Thoracic aorta (tissue), 2 donors: ENCODE data around the gene GLP2R. TPM values are rescaled to one million over a fixed set of nuclear protein-coding genes. Genes with fewer than 3 reads are reported as not detected.

Source experiments
- ATAC-seq: fragments of 150-250 bp; one replicate; pipeline ENCODE4 v1.8.0; 2017; ENCODE audit warnings: low read depth; ENCODE audit not compliant: insufficient number of reproducible peaks, low FRiP score
- DNase-seq: peaks from one replicate; pipeline ENCODE4 v3.0.0-alpha.2; 2020; ENCODE audit warnings: low spot score
- H3K27ac ChIP-seq, 2 donors: fragments of 200-600 bp; sonication (generic); 1 replicate in 1 of 2; 2 replicates in 1 of 2; pipeline ENCODE4 v1.5.1; 2016; ENCODE audit warnings: mild to moderate bottlenecking in 2 of 2, moderate library complexity in 2 of 2
- H3K27me3 ChIP-seq: fragments of 200-600 bp; sonication (generic); replicated peaks from 2 replicates; pipeline ENCODE4 v1.6.0; 2016; ENCODE audit warnings: mild to moderate bottlenecking; ENCODE audit not compliant: insufficient read depth
- H3K36me3 ChIP-seq: fragments of 200-600 bp; sonication (generic); one replicate; pipeline ENCODE4 v1.5.1; 2016
- H3K4me1 ChIP-seq, 2 donors: fragments of 200-600 bp; sonication (generic); 1 replicate in 1 of 2; 2 replicates in 1 of 2; pipeline versions ENCODE4 v1.5.1 to v1.6.0; 2016; ENCODE audit warnings: low read depth in 2 of 2, mild to moderate bottlenecking in 1 of 2; ENCODE audit not compliant: control insufficient read depth in 1 of 2
- H3K4me3 ChIP-seq: fragments of 200-600 bp; sonication (generic); 2 replicates; pipeline ENCODE4 v1.5.1; 2016; ENCODE audit warnings: mild to moderate bottlenecking
- H3K9me3 ChIP-seq: fragments of 200-600 bp; sonication (generic); 2 replicates; pipeline ENCODE4 v1.5.1; 2016
- total RNA-seq, 2 donors: library from RNA; depleted of rRNA; stranded (reverse); fragments of >200 nt; gene quantifications; one replicate each; pipeline versions ENCODE4 v1.1.0 to v1.2.3, GENCODE V29; 2016
- TF ChIP-seq, protein P1 (sequence below): fragments of 200-600 bp; sonication (generic); IDR thresholded peaks from one replicate; pipeline ENCODE4 v1.5.1; 2019; ENCODE audit warnings: antibody characterized with exemption

The GLP2R gene
- total RNA-seq, 2 donors from 2014 or later, result 2.3 TPM; not detected in 1

GRCh38 chr17:9813166-9813565 lies 12.6 kb upstream of the GLP2R start:
- no peaks in the 10 kb centered on the region for H3K27me3 ChIP-seq
- DNase-seq (no peak), ATAC-seq (no peak)
- no peak overlapping the region for H3K27ac ChIP-seq
- no peaks in the 10 kb centered on the region for H3K36me3 ChIP-seq
- H3K4me3 ChIP-seq, result no peak overlapping the region
- no peaks in the 10 kb centered on the region for H3K9me3 ChIP-seq
- TF ChIP-seq, protein P1, sequence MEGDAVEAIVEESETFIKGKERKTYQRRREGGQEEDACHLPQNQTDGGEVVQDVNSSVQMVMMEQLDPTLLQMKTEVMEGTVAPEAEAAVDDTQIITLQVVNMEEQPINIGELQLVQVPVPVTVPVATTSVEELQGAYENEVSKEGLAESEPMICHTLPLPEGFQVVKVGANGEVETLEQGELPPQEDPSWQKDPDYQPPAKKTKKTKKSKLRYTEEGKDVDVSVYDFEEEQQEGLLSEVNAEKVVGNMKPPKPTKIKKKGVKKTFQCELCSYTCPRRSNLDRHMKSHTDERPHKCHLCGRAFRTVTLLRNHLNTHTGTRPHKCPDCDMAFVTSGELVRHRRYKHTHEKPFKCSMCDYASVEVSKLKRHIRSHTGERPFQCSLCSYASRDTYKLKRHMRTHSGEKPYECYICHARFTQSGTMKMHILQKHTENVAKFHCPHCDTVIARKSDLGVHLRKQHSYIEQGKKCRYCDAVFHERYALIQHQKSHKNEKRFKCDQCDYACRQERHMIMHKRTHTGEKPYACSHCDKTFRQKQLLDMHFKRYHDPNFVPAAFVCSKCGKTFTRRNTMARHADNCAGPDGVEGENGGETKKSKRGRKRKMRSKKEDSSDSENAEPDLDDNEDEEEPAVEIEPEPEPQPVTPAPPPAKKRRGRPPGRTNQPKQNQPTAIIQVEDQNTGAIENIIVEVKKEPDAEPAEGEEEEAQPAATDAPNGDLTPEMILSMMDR, result no peak
- no peaks in the 10 kb centered on the region for H3K4me1 ChIP-seq

DNA sequence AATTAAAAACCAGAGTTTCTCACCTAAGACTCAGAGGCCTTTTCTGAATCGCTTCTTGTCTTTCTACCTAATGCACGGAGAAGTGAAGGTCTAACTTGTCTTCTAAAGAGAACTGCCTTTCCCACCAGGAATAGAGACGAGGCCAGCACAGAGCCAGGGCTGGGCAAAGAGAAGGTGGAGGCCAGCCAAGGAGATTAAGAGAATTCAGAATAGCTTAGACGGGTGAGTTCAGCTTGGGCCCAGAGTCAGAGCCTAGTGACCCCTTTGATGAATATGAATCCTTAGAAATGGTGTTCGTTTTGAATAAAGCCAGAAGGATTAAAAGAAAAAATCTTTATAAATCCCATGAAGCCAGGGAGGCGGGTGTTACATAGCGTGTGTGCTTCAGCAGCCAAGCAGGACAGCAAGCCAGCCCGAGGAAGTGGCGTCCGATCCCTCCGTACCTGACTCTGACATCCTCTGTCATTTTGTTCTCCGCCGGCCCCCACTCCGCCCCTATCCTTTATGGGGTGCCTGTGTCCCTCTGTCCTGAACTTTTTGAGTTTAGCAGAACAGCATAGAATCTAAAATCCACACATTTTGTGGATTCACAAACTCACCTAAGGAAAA lies 11.3 kb upstream of the GLP2R start:
- no peak overlapping the region for H3K27ac ChIP-seq
- TF ChIP-seq, protein P1, result no peak
- no peaks in the 10 kb centered on the region for H3K4me1 ChIP-seq
- DNase-seq (no peak), ATAC-seq (no peak)
- H3K4me3 ChIP-seq, result no peak overlapping the region
- no peaks in the 10 kb centered on the region for H3K9me3 ChIP-seq
- no peaks in the 10 kb centered on the region for H3K36me3 ChIP-seq
- no peaks in the 10 kb centered on the region for H3K27me3 ChIP-seq

GRCh38 chr17:9816472-9816871 lies 9.3 kb upstream of the GLP2R start:
- TF ChIP-seq, protein P1, result no peak
- Histone ChIP-seq H3K27ac (no peak overlapping the region), H3K4me1 (no peaks in the 10 kb centered on the region), H3K4me3 (no peak overlapping the region), H3K9me3 (no peaks in the 10 kb centered on the region), H3K27me3 (no peaks in the 10 kb centered on the region), H3K36me3 (no peaks in the 10 kb centered on the region)
- ATAC-seq, result no peak
- DNase-seq, result no peak

DNA sequence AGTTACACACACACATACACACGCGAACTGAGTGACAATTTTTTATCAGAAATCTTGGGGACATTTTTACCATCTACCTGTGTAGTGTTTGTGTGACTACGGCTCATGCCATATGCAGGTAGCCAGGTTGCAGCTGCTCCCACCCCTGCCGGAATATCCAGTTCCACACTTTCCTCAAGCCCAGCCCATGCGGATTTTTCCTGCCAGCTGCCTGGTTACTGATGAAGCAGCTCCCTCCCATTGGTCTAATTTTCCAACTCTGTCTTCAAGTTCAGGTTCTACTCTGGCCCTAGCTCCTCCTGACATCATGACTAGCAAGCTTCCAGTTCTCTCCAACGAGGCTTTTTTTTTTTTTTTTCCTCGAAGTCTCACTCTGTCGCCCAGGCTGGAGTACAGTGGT lies 8.6 kb upstream of the GLP2R start:
- Histone ChIP-seq H3K36me3 (no peaks in the 10 kb centered on the region), H3K27ac (no peak overlapping the region), H3K9me3 (no peaks in the 10 kb centered on the region), H3K27me3 (no peaks in the 10 kb centered on the region), H3K4me3 (no peak overlapping the region), H3K4me1 (no peaks in the 10 kb centered on the region)
- DNase-seq (no peak), ATAC-seq (no peak)
- TF ChIP-seq, protein P1, result no peak

DNA sequence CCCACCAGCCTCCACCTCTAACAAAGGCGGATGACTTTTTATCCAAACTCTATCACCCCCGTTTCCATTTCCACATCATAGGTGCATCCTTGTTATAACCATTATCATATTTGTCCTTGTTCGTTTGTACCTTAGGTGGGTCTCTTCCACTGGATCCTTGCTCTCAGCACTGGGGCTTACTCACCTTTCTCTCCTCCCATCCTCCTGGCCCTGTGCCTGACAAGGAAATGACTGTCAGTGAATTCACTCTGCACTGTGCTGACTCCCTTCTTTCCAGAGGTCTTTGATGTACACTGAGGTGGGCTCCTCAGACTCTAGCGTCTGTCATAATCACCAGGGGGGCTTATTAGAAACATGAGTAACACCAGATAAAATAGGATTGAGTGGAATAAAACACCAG lies 7.0 kb upstream of the GLP2R start:
- ATAC-seq (no peak), DNase-seq (no peak)
- H3K27me3 ChIP-seq, result no peaks in the 10 kb centered on the region
- H3K4me1 ChIP-seq, result no peaks in the 10 kb centered on the region
- no peak overlapping the region for H3K27ac ChIP-seq
- TF ChIP-seq, protein P1, result no peak
- H3K9me3 ChIP-seq, result no peaks in the 10 kb centered on the region
- H3K36me3 ChIP-seq, result no peaks in the 10 kb centered on the region
- H3K4me3 ChIP-seq, result no peak overlapping the region
